Suprapubic skin (tissue), 4 donors: Measurements from ENCODE around the gene GFOD1.

Experiments
- CTCF ChIP-seq, 2 donors: fragments of 200-600 bp in 1 of 2; fragments of 450-650 bp in 1 of 2; sonication (generic) in 1 of 2; IDR thresholded peaks; one replicate each; pipeline ENCODE4 v1.5.1; 2016 to 2019; ENCODE audit warnings: antibody characterized with exemption in 2 of 2, mild to moderate bottlenecking in 1 of 2, moderate library complexity in 1 of 2
- POLR2A ChIP-seq, 2 donors: fragments of 450-650 bp; IDR thresholded peaks; one replicate each; pipeline ENCODE4 v1.6.1; 2017; ENCODE audit warnings: antibody characterized with exemption in 2 of 2, mild to moderate bottlenecking in 2 of 2, moderate library complexity in 2 of 2
- POLR2AphosphoS5 ChIP-seq, 3 donors: sonication (generic); formaldehyde crosslinking; IDR thresholded peaks; one replicate each; pipeline ENCODE4 v1.6.1; 2017; ENCODE audit warnings: antibody characterized with exemption in 3 of 3

GRCh38 chr6:13412639-13413465 is 74.5 kb downstream of the GFOD1 start:
- TF ChIP-seq POLR2A (IDR thresholded peaks at IDR 0.05) (no peak), POLR2AphosphoS5 (IDR thresholded peaks at IDR 0.05) (no peak), CTCF (IDR thresholded peaks at IDR 0.05) (no peak)
